NCI-H1048 (cell line): ENCODE measurements around the gene C2CD3.
"Not testable (repeated sequence)": the region's sequence is repeated elsewhere in the genome, so short reads cannot be mapped to it uniquely, and the experiment has no call there.

Experiments
- DNase-seq: peaks from one replicate; lab custom pipeline; 2025; lab: John Stamatoyannopoulos, UW

C2CD3 gene

GRCh38 chr11:74001822-74002286, 168.9 kb downstream of the C2CD3 start:
- no peak for DNase-seq

GRCh38 chr11:74000307-74001133, 170.3 kb downstream of the C2CD3 start:
- no peak for DNase-seq

- no peak for DNase-seq
These were observed 171.1 kb downstream of the C2CD3 start for GRCh38 chr11:73999581-74000306.

GRCh38 chr11:73998846-73999575, 171.8 kb downstream of the C2CD3 start:
- DNase-seq = no peak

- no peak for DNase-seq
These were observed 173.6 kb downstream of the C2CD3 start for GRCh38 chr11:73997120-73997770.

GRCh38 chr11:73996161-73996747, 174.5 kb downstream of the C2CD3 start:
- DNase-seq = no peak

- no peak for DNase-seq
These were observed 175.1 kb downstream of the C2CD3 start for GRCh38 chr11:73995731-73996130.

- DNase-seq = no peak
These were observed 175.6 kb downstream of the C2CD3 start for GRCh38 chr11:73995247-73995646.

- no peak for DNase-seq
These were observed 179.3 kb downstream of the C2CD3 start for GRCh38 chr11:73991471-73992006.

GRCh38 chr11:73990730-73991129, 180.1 kb downstream of the C2CD3 start:
- no peak for DNase-seq

GRCh38 chr11:73989156-73989555, 181.6 kb downstream of the C2CD3 start:
- DNase-seq = no peak

- DNase-seq = no peak
These were observed 182.6 kb downstream of the C2CD3 start for GRCh38 chr11:73988227-73988626.

GRCh38 chr11:73985661-73986060, 185.1 kb downstream of the C2CD3 start:
- not testable (repeated sequence) for DNase-seq

GRCh38 chr11:73983741-73984538, 186.9 kb downstream of the C2CD3 start:
- no peak for DNase-seq

GRCh38 chr11:73982990-73983740, 187.6 kb downstream of the C2CD3 start:
- DNase-seq = peak; percentile 75

- DNase-seq = peak; percentile 58
These were observed 188.2 kb downstream of the C2CD3 start, which contains the start of gene UCP2 for GRCh38 chr11:73982595-73982989. UCP2 (minus strand) TSS chr11:73982843; CDS start chr11:73978378, 4,465 bp downstream.

- no peak for DNase-seq
These were observed 189.6 kb downstream of the C2CD3 start for GRCh38 chr11:73981051-73981805.

- DNase-seq = no peak
These were observed 190.5 kb downstream of the C2CD3 start for GRCh38 chr11:73980001-73980961.
